GM12801 (cell line): ENCODE data around the gene NDUFAF8.

Experiments used
- CTCF ChIP-seq: IDR thresholded peaks from one replicate; pipeline ENCODE4 v1.5.1; 2011; ENCODE audit warnings: control low read depth; ENCODE audit not compliant: insufficient read length; ENCODE audit errors: extremely low read depth

The NDUFAF8 gene

GRCh38 chr17:81239714-81240555, 817 bp downstream of the NDUFAF8 start:
- no peak for TF ChIP-seq CTCF

GRCh38 chr17:81240761-81241160, 1.6 kb downstream of the NDUFAF8 start:
- no peak for TF ChIP-seq CTCF

- TF ChIP-seq CTCF: no peak
Measured at GRCh38 chr17:81241203-81241602, 2.1 kb downstream of the NDUFAF8 start.

GRCh38 chr17:81241648-81242420, 2.7 kb downstream of the NDUFAF8 start:
- no peak for TF ChIP-seq CTCF

- TF ChIP-seq CTCF: no peak
Measured at GRCh38 chr17:81242421-81243332, 3.6 kb downstream of the NDUFAF8 start.

DNA sequence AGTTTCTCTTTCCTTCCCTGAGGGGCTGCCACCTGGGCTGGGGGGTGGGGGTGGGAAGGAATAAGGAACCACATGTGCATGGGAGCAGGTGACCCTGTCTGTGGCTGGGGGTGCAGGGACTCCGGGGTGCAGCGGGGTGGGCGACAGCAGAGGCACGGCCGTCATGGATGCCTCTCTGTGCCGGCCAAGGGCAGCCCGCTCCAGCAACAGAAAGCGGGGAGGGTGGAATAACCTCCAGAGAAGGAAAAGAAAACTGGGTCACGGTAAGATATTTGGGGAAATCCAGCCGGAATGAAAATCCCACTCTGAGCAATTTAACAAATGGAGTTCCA, 4.2 kb downstream of the NDUFAF8 start:
- TF ChIP-seq CTCF: no peak
